Activated T-cell treated with anti-CD3 and anti-CD28 coated beads, Interleukin-2, amount 50 U/mL, for 48 hours (primary cell): Measurements from ENCODE around the gene TUFM.
A peak's percentile ranks its signal among the peaks of the same experiment; 100 is the strongest.
"Not testable (repeated sequence)": the region's sequence is repeated elsewhere in the genome, so short reads cannot be mapped to it uniquely, and the experiment has no call there.

ENCODE experiments used
- DNase-seq, 2 experiments: peaks; one replicate each; pipeline ENCODE4 v3.0.0-alpha.2; 2020

Gene TUFM

GRCh38 chr16:28837672-28838557 lies 8.2 kb downstream of the TUFM start:
- no peak for DNase-seq

GRCh38 chr16:28836761-28837064 lies 9.4 kb downstream of the TUFM start:
- no peak for DNase-seq

DNA sequence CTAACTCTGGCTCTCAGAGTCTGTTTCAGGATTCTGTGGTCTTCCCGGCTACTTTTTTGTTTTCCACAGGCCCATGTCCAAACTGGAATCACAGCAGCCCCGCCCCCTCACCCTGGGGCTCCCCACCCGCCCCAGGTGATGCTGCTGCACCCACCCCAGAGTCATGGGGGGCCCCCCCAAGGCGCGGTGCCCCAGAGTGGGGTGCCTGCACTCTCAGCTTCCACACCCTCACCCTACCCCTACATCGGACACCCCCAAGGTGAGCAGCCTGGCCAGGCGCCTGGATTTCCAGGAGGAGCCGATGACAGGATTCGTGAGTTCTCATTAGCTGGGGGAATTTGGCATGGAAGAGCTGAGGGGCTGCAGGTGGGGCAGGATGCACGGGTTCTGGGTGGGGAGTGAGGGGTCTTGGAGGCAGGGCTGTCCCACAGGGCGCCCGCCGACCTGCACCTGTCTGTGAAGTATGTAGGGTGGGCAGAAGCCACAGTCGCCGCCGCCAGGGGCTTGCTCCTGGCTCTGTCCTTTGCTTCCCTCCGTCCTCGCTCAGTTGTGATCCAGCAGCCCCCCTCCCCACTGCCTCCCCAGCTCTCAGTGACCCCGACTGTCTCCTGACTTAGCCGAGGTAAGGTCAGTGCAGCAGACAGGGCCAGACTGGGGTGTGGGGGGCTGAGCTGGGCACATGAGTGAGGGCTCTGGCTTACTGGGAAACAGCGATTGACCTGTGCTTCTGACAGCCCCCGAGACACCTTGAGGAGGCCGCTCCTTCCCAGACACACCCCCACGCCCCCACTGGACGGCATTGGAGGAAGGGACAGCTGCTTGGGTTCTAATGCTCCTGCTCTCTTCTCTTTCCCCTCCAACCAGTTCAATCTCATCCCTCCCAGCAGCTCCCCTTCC lies 10.0 kb downstream of the TUFM start:
- DNase-seq: no peak

GRCh38 chr16:28834873-28835863 lies 11.0 kb downstream of the TUFM start:
- no peak for DNase-seq

GRCh38 chr16:28834349-28834748 lies 11.8 kb downstream of the TUFM start:
- no peak for DNase-seq

- DNase-seq: no peak
These were observed 15.6 kb downstream of the TUFM start for GRCh38 chr16:28830531-28830930.

GRCh38 chr16:28829747-28830146 lies 16.4 kb downstream of the TUFM start:
- no peak for DNase-seq

GRCh38 chr16:28826141-28826540 lies 20.0 kb downstream of the TUFM start:
- DNase-seq: no peak

- no peak for DNase-seq
These were observed 21.5 kb downstream of the TUFM start for GRCh38 chr16:28824717-28824973.

GRCh38 chr16:28823873-28824716 lies 22.1 kb downstream of the TUFM start:
- DNase-seq: peak; percentile 96 to 97

DNA sequence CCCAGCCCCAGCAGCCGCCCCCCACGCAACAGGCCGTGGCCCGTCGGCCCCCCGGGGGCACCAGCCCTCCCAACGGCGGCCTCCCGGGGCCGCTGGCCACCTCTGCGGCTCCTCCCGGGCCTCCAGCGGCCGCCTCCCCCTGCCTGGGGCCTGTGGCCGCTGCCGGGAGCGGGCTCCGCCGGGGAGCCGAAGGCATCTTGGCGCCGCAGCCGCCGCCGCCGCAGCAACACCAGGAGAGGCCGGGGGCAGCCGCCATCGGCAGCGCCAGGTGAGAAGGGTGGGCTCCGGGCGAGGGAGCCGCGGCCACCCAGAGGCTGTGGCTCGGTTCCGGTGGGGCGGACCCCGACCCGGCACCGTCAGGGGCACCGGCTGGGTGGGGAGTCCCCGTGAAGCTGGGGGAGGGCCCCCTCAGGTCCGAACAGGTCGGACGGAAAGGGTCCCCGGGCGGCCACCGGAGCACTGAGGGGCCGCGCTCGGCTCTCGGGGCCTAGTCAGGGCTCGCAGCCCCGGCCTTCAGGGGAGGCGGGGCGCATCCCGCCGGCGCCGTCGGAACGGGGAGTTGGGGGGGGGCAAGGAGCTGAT lies 22.8 kb downstream of the TUFM start:
- no peak for DNase-seq

- DNase-seq: peak; percentile 97
These were observed 23.4 kb downstream of the TUFM start, which contains the start of gene ATXN2L for GRCh38 chr16:28822520-28823290. ATXN2L (plus strand) TSS chr16:28822999; CDS start chr16:28823260, 261 bp downstream.

DNA sequence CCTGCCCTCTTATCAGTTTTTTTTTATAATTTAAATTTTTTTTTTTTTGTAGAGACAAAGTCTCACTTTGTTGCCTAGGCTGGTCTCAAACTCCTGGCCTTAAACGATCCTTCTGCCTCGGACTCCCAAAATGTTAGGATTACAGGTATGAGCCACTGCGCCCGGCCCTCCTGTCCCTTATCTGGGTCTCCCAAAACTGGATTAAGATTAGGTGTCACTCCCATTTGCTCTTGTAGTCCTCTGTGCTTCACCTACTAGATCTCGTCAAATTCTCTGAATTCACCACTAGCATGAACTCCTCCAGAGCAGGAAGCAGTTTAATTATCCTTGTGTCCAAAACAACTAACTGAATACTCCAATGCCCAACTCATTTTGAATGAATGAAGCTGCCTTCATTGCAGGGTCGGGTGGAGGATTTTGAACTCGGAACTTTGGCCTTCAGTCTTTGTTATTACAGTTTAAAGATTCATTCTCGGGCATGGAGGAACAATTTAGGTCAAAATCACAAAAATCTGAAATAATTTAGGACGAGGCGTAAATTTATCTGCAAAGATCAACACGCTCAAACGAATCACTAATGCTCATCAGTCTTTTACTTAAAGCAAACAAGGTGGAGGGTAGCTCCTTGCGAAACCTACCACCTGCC lies 24.2 kb downstream of the TUFM start:
- no peak for DNase-seq

DNA sequence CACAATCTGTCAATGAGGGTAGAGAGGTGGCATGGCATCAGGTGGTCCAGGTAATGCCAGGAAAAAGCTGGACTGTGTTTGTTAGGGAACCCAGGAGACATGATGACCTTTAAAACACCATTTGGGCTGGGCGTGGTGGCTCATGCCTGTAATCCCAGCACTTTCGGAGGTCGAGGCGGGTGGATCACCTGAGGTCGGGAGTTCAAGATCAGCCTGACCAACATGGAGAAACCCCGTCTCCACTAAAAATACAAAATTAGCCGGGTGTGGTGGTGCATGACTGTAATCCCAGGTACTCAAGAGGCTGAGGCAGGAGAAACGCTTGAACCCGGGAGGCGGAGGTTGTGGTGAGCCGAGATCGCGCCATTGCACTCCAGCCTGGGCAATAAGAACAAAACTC lies 25.6 kb downstream of the TUFM start:
- not testable (repeated sequence) for DNase-seq

GRCh38 chr16:28820016-28820415 lies 26.1 kb downstream of the TUFM start:
- DNase-seq: no peak

- not testable (repeated sequence) for DNase-seq
These were observed 38.6 kb downstream of the TUFM start for GRCh38 chr16:28807445-28808120.

GRCh38 chr16:28802235-28803019 lies 43.7 kb downstream of the TUFM start:
- DNase-seq: peak; percentile 67 to 77
